Retinal pigment epithelial cell (primary cell): ENCODE data around the gene EIF4G2.
A peak's percentile ranks its signal among the peaks of the same experiment; 100 is the strongest.

Experiments used
- DNase-seq: peaks from one replicate; pipeline ENCODE4 v3.0.0-alpha.2; 2010; ENCODE audit warnings: low read depth
- H3K4me3 ChIP-seq: 2 replicates; pipeline ENCODE4 v1.5.1; 2011; ENCODE audit warnings: mild to moderate bottlenecking, low read length, control low read depth, moderate library complexity
- TF ChIP-seq, protein P1 (sequence below): conservative IDR thresholded peaks from 2 replicates; pipeline ENCODE4 v1.5.1; 2011; ENCODE audit warnings: low read depth, low read length, control low read depth, inconsistent platforms

The EIF4G2 gene

DNA sequence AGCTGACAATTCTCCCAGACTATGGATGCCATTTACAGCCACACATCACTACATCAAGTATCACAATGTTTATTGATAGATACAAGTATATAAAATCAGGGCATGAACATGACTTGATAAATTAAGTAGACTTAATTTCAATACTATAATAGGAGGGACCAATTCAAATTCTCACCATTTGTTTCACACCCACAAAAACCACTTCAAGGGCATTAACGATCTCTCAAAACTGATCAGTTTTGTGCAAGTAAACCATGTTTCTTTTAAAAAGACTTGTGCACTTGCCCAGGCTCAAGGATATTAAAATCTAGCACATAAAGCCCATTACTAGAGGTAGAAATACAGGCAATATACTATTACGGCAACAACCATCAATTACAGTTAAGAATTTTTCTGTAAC is 11.7 kb downstream of the EIF4G2 start:
- TF ChIP-seq, protein P1, sequence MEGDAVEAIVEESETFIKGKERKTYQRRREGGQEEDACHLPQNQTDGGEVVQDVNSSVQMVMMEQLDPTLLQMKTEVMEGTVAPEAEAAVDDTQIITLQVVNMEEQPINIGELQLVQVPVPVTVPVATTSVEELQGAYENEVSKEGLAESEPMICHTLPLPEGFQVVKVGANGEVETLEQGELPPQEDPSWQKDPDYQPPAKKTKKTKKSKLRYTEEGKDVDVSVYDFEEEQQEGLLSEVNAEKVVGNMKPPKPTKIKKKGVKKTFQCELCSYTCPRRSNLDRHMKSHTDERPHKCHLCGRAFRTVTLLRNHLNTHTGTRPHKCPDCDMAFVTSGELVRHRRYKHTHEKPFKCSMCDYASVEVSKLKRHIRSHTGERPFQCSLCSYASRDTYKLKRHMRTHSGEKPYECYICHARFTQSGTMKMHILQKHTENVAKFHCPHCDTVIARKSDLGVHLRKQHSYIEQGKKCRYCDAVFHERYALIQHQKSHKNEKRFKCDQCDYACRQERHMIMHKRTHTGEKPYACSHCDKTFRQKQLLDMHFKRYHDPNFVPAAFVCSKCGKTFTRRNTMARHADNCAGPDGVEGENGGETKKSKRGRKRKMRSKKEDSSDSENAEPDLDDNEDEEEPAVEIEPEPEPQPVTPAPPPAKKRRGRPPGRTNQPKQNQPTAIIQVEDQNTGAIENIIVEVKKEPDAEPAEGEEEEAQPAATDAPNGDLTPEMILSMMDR, result no peak
- H3K4me3 ChIP-seq, result no peak overlapping the region
- no peak for DNase-seq

DNA sequence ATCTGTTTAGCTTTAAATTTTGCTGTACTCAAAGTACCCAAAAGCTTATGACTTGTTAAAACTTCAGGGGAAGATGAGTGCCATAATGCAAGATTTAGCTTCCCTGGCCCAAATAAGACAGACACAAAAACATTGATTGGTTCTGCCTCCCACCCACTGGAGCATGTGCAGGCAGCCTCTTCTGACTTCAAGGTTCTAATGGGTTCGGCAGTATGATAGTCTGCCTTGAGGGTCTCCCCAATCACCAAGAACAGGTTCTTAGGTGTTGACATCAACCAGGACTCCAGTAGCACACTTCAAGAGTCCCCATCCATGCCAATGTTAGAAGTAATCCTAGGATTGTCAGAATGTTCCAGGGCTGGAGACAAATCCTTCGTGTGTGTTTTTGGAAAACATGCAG is 12.5 kb downstream of the EIF4G2 start:
- TF ChIP-seq, protein P1, result no peak
- no peak overlapping the region for H3K4me3 ChIP-seq
- no peak for DNase-seq

DNA sequence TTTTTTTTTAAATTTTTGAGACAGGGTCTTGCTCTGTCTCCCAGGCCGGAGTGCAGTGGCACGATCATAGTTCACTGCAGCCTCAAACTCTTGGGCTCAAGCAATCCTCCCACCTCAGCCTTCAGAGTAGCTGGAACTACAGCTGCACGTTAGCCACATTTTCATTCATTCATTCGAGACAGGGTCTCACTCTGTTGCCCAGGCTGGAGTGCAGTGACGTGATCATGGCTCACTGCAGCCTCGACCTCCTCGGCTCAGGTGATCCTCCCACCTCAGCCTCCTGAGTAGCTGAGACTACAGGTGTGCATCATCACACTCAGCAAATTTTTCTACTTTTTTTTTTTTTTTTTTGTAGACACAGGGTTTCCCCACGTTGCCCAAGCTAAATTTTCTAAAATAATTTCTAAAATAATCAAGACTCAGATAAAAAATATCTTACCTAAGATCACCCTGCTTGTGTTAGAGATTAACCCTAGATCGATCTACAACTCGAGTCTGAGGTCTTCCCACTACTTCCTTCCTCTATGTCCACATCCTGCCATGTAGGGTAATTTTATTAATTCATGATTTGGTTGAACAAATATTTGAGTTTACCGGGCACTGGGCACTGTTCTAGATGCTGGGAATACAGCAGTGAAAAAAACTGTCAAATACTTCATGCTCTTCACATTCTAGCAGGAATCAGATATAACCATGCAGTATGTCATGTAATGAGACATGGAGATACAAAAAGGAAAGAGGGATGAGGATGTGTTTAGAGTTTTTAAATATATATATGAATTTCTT is 15.1 kb downstream of the EIF4G2 start:
- DNase-seq, result no peak
- H3K4me3 ChIP-seq, result no peak overlapping the region
- TF ChIP-seq, protein P1, result no peak

DNA sequence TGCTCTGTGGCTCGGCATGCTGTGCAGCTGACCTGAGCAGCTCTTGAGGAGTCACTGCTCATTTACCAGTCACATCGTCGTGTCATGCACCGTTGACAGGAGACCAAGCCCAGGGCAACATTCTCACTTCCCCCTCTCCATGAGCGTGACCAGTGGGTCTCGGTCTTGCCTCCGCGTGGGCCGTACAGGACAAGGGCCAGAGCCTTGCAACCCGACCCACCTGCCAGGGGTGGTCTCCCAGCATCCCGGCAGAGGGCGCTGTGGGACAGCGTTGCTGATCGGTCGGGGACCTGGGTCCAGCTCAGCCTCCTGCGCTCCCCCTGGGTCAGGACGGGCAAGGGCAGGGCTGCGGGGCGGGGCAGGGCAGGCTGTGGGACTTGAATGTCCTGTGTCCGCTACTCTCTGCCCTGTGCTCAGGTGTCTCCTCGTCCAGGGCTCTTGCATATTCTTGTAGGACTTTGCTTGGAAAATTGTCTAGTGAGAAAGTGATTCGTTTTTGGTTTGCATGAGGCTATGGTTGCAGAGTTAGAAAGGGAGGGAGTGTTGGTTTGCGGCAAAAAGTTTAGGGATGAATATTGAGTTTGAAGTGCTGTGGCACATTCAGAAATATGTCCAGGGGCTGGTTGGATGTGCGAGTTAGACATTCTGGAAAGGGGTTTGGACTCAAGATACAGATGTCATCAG is 16.2 kb downstream of the EIF4G2 start:
- no peak overlapping the region for H3K4me3 ChIP-seq
- TF ChIP-seq, protein P1, result peak; percentile 91
- DNase-seq, result no peak

DNA sequence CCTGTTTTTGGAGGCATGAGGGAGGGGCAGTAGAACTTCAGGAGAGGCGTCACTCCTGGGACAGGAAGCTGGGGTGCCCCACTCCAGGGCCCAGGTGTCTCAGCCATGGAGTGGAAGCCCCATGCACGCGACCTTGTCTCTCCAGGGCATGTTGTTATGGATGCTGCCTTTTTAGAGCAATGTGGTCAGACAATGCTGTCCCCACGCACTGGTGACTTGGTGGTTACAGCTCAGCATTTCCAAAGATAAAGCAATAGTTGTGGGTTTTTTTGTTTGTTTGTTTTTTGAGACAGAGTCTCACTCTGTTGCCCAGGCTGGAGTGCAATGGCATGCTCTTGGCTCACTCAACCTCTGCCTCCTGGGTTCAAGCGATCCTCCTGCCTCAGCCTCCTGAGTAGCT is 22.3 kb downstream of the EIF4G2 start:
- no peak for DNase-seq
- TF ChIP-seq, protein P1, result no peak
- H3K4me3 ChIP-seq, result no peak overlapping the region

DNA sequence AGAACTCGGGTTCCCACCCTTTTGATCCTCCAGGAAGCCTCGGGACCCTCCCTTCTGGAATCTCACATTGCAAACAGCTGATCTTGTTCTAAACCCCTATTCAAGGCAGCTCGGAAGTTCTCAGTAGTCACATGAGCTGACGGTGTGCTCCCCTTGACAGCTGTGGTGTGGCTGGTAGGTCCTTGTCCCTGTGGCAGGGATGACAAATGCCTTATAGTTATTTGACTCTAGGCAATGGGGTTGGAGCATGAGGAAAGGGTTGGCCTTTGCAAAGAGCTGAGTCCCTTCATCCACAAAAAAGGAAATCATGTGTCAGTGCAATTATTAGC is 23.6 kb downstream of the EIF4G2 start:
- TF ChIP-seq, protein P1, result no peak

More for the DNA sequence above, 23.6 kb downstream of the EIF4G2 start:
- no peak for DNase-seq
- H3K4me3 ChIP-seq, result no peak overlapping the region
